H1 (cell line): Measurements from ENCODE around the gene NCKAP1. TPM values are rescaled to one million over a fixed set of nuclear protein-coding genes. Genes with fewer than 3 reads are reported as not detected.

Source experiments
- CTCF ChIA-PET: fragments of 300-600 bp; sonication (Branson Sonifier 250); formaldehyde crosslinking; loops from one replicate; lab custom pipeline; 2021; ENCODE audit not compliant: partially characterized antibody; lab: Charles Lee
- POLR2A ChIA-PET: fragments of 300-600 bp; sonication (Branson Sonifier 250); formaldehyde crosslinking; loops from one replicate; lab custom pipeline; 2021; ENCODE audit warnings: inconsistent platforms; ENCODE audit not compliant: partially characterized antibody; lab: Charles Lee
- DNase-seq, 2 experiments: peaks; one replicate each; pipeline versions ENCODE4 v3.0.0 to v3.0.0-alpha.2; 2010 to 2022; ENCODE audit warnings: low spot score in 2 of 2, low read depth in 1 of 2, mixed read lengths in 1 of 2
- FAIRE-seq: peaks from 2 replicates; lab custom pipeline; 2011; peaks lifted over from hg19 to GRCh38; lab: Jason Lieb, UNC
- H2AFZ ChIP-seq: 2 replicates; pipeline ENCODE4 v1.8.1; 2012; ENCODE audit warnings: low read length, inconsistent platforms
- H2AK5ac ChIP-seq: 2 replicates; pipeline ENCODE4 v1.6.1; 2013; ENCODE audit warnings: low read depth, low read length
- H2BK120ac ChIP-seq: replicated peaks from 2 replicates; pipeline ENCODE3; 2013; ENCODE audit warnings: low read depth, low read length, inconsistent platforms
- H2BK12ac ChIP-seq: 2 replicates; pipeline ENCODE4 v1.6.1; 2013; ENCODE audit warnings: low read depth, low read length
- H2BK15ac ChIP-seq: 2 replicates; pipeline ENCODE4 v1.6.1; 2013; ENCODE audit warnings: low read length
- H2BK20ac ChIP-seq: 2 replicates; pipeline ENCODE4 v1.6.1; 2013; ENCODE audit warnings: low read length
- H2BK5ac ChIP-seq: 2 replicates; pipeline ENCODE4 v1.6.1; 2013; ENCODE audit warnings: low read depth, low read length
- H3K14ac ChIP-seq: 2 replicates; pipeline ENCODE4 v1.6.1; 2013; ENCODE audit warnings: inconsistent platforms; ENCODE audit not compliant: insufficient read length
- H3K18ac ChIP-seq: 2 replicates; pipeline ENCODE4 v1.6.1; 2013; ENCODE audit warnings: low read length; ENCODE audit errors: extremely low read depth
- H3K23ac ChIP-seq: 2 replicates; pipeline ENCODE4 v1.6.1; 2013; ENCODE audit warnings: inconsistent platforms; ENCODE audit not compliant: insufficient read length
- H3K23me2 ChIP-seq: 2 replicates; pipeline ENCODE4 v1.6.1; 2013; ENCODE audit warnings: low read depth, low read length
- H3K27ac ChIP-seq: 2 replicates; pipeline ENCODE4 v1.6.1; 2011; ENCODE audit warnings: low read depth, low read length, inconsistent platforms
- H3K27me3 ChIP-seq, 4 experiments: replicated peaks in 1 of 4; 1 replicate in 1 of 4; 2 replicates in 3 of 4; pipeline versions ENCODE4 v1.6.1 to v1.8.1; 2011 to 2013; ENCODE audit warnings: low read length in 3 of 4, mild to moderate bottlenecking in 3 of 4, inconsistent platforms in 2 of 4, mixed read lengths in 2 of 4, moderate library complexity in 1 of 4; ENCODE audit not compliant: control insufficient read depth in 3 of 4, insufficient read depth in 3 of 4; ENCODE audit errors: extremely low read depth in 1 of 4
- H3K36me3 ChIP-seq, 4 experiments: 2 replicates each; pipeline versions ENCODE4 v1.6.1 to v1.8.1; 2011 to 2013; ENCODE audit warnings: mild to moderate bottlenecking in 4 of 4, low read length in 3 of 4, moderate library complexity in 2 of 4, control low read depth in 1 of 4, inconsistent platforms in 1 of 4; ENCODE audit not compliant: insufficient read depth in 4 of 4, control insufficient read depth in 2 of 4
- H3K4ac ChIP-seq: replicated peaks from 2 replicates; pipeline ENCODE3; 2013; ENCODE audit warnings: low read length, low read depth, mixed read lengths, inconsistent platforms; ENCODE audit not compliant: insufficient read length
- H3K4me1 ChIP-seq, 4 experiments: replicated peaks in 1 of 4; 1 replicate in 1 of 4; 2 replicates in 3 of 4; pipeline versions ENCODE4 v1.6.1 to v1.8.1; 2011 to 2013; ENCODE audit warnings: low read length in 3 of 4, inconsistent platforms in 2 of 4, mixed read lengths in 1 of 4; ENCODE audit not compliant: insufficient read depth in 4 of 4, control insufficient read depth in 3 of 4
- H3K4me2 ChIP-seq, 2 experiments: 2 replicates each; pipeline versions ENCODE4 v1.6.1 to v1.8.1; 2011 to 2013; ENCODE audit warnings: low read depth in 2 of 2, low read length in 2 of 2, control low read depth in 1 of 2, inconsistent platforms in 1 of 2, mild to moderate bottlenecking in 1 of 2; ENCODE audit not compliant: insufficient read depth in 1 of 2
- H3K4me3 ChIP-seq, 4 experiments: fragments of 200-600, 300-600 bp in 1 of 4; sonication (generic), shearing (Covaris generic), sonication (Bioruptor Twin) in 1 of 4; 2 replicates each; pipeline versions ENCODE4 v1.5.1 to v1.8.1; 2011 to 2016; ENCODE audit warnings: low read length in 4 of 4, low read depth in 3 of 4, control low read depth in 2 of 4, inconsistent platforms in 2 of 4, mild to moderate bottlenecking in 2 of 4, mixed read lengths in 1 of 4, moderate library complexity in 1 of 4; ENCODE audit not compliant: insufficient read depth in 2 of 4; ENCODE audit errors: extremely low read depth in 1 of 4
- H3K56ac ChIP-seq: replicated peaks from 2 replicates; pipeline ENCODE3; 2013; ENCODE audit warnings: low read depth, mild to moderate bottlenecking, mixed read lengths, low read length, inconsistent platforms; ENCODE audit not compliant: insufficient read length
- H3K79me1 ChIP-seq: 2 replicates; pipeline ENCODE4 v1.6.1; 2013; ENCODE audit warnings: low read depth, low read length, control low read depth
- H3K79me2 ChIP-seq, 2 experiments: 2 replicates each; pipeline versions ENCODE4 v1.6.1 to v1.8.1; 2012 to 2013; ENCODE audit warnings: low read length in 2 of 2, mild to moderate bottlenecking in 2 of 2, inconsistent platforms in 1 of 2; ENCODE audit not compliant: insufficient read depth in 2 of 2, control insufficient read depth in 1 of 2
- H3K9ac ChIP-seq, 4 experiments: replicated peaks in 1 of 4; 1 replicate in 1 of 4; 2 replicates in 3 of 4; pipeline versions ENCODE4 v1.6.1 to v1.8.1; 2011 to 2013; ENCODE audit warnings: low read depth in 3 of 4, low read length in 3 of 4, control low read depth in 2 of 4, mild to moderate bottlenecking in 2 of 4, moderate library complexity in 2 of 4, inconsistent platforms in 1 of 4; ENCODE audit errors: extremely low read depth in 1 of 4
- H3K9me3 ChIP-seq, 2 experiments: 2 replicates each; pipeline versions ENCODE4 v1.6.1 to v1.8.1; 2012 to 2013; ENCODE audit warnings: mild to moderate bottlenecking in 2 of 2, moderate library complexity in 2 of 2, control low read depth in 1 of 2, inconsistent platforms in 1 of 2, low read depth in 1 of 2, low read length in 1 of 2, mixed read lengths in 1 of 2; ENCODE audit not compliant: insufficient read depth in 2 of 2
- H4K20me1 ChIP-seq, 2 experiments: replicated peaks in 1 of 2; 2 replicates each; pipeline versions ENCODE3 to v1.8.1; 2011 to 2013; ENCODE audit warnings: inconsistent platforms in 2 of 2, low read length in 2 of 2, mild to moderate bottlenecking in 1 of 2; ENCODE audit not compliant: insufficient read depth in 2 of 2, control insufficient read depth in 1 of 2
- H4K5ac ChIP-seq: 2 replicates; pipeline ENCODE4 v1.6.1; 2013; ENCODE audit warnings: low read length, low read depth, mixed read lengths, inconsistent platforms; ENCODE audit not compliant: insufficient read length
- H4K8ac ChIP-seq: 2 replicates; pipeline ENCODE4 v1.8.0; 2013; ENCODE audit warnings: mild to moderate bottlenecking, moderate library complexity, low read length, inconsistent platforms; ENCODE audit not compliant: insufficient read depth; ENCODE audit errors: extremely low read depth
- H4K91ac ChIP-seq: replicated peaks from 2 replicates; pipeline ENCODE3; 2013; ENCODE audit warnings: low read length, mixed read lengths, inconsistent platforms; ENCODE audit not compliant: insufficient read length
- MAFK ChIP-seq: IDR thresholded peaks from 2 replicates; pipeline ENCODE4 v1.6.1; 2012; ENCODE audit warnings: low read depth, mild to moderate bottlenecking, improper control_type of control experiment, low read length
- POLR2AphosphoS5 ChIP-seq: IDR thresholded peaks from 2 replicates; pipeline ENCODE4 v1.6.1; 2011; ENCODE audit warnings: low read depth, low read length
- RXRA ChIP-seq: IDR thresholded peaks from 2 replicates; pipeline ENCODE4 v1.6.1; 2011; ENCODE audit warnings: low read depth, mild to moderate bottlenecking, low read length, moderate library complexity; ENCODE audit not compliant: insufficient read depth
- SIRT6 ChIP-seq: IDR thresholded peaks from one replicate; pipeline ENCODE4 v1.7.1; 2012; ENCODE audit warnings: low read length, inconsistent platforms
- WGBS, 2 experiments: shearing (Covaris generic) in 1 of 2; methylation state at CpG; one replicate each; pipeline versions ENCODE4 v1.1.6 to v1.1.7; 2013 to 2015; ENCODE audit warnings: low lambda C conversion rate in 2 of 2, mixed read lengths in 2 of 2, inconsistent platforms in 1 of 2, low coverage in 1 of 2, missing lambda C conversion rate in 1 of 2; ENCODE audit not compliant: insufficient replicate concordance in 2 of 2, insufficient coverage in 1 of 2, insufficient read length in 1 of 2; ENCODE audit errors: extremely low coverage in 1 of 2, missing lambda C conversion rate in 1 of 2; 5-methylcytosine and 5-hydroxymethylcytosine counted together
- polyA plus RNA-seq, 7 experiments: library from polyadenylated mRNA; depleted of rRNA in 3 of 7; stranded (reverse) in 5 of 7; unstranded in 2 of 7; fragments of >200 nt in 5 of 7; fragments of 200-250 nt in 2 of 7; gene quantifications; 1 replicate in 5 of 7; 2 replicates in 1 of 7; 4 replicates in 1 of 7; pipeline versions ENCODE4 v1.2.1 to v1.2.3, GENCODE V29; 2011 to 2013; ENCODE audit warnings: missing spikeins in 2 of 7, mixed read lengths in 2 of 7
- total RNA-seq: library from RNA; stranded (reverse); fragmentation: NEBNext Ultra II Directional; extraction: Animal tissue kit (Norgen Biotek cat#: 25700); gene quantifications from 2 replicates; pipeline ENCODE4 v1.2.1, GENCODE V29; 2021

Gene NCKAP1
- total and polyA plus RNA-seq, 2 of the 8 experiments (the other 6 are each of a cell fraction or from before 2014, with no cell fraction given) = 90.8 to 173 TPM

DNA sequence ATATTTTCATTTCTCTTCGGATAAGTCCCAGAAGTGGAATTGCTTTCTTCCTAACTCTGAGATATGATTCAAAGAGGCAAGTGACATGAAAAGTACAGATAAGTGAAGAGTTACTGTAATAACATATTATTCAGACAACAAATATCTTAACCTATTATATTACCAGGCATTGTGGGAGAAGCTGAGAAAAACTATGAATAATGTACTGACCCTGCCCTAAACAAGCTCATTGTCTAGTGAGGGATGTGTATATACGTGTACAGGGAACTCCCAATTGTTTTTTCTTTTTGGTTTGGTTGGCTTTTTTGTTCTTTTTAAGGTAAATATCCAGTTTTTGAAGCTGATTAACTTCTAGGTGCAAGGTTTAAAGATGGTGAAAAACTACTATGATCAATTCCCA, 26.5 kb downstream of the NCKAP1 start:
- Histone ChIP-seq H3K4me1 (peaks cover 2 to 18% (median 3%) of the 10 kb centered on the region in 4 experiments; a peak in 5 of 7 replicates), H3K79me1 (peaks cover 8% of the 10 kb centered on the region), H2BK5ac (no peak overlapping the region)

More for the DNA sequence above, 26.5 kb downstream of the NCKAP1 start:
- no peak for DNase-seq
- Histone ChIP-seq H3K9me3 (no peaks in the 10 kb centered on the region), H3K79me2 (peaks cover 5 to 100% of the 10 kb centered on the region in 2 experiments; a peak in 3 of 4 replicates), H2AK5ac (no peak overlapping the region), H4K20me1 (peaks cover 8 to 19% of the 10 kb centered on the region in 2 experiments), H2BK120ac (no peak overlapping the region), H3K4ac (no peak overlapping the region)
- TF ChIP-seq MAFK = no peak
- TF ChIP-seq SIRT6 = no peak
- no peak for TF ChIP-seq POLR2AphosphoS5
- TF ChIP-seq RXRA = no peak
- TF ChIP-seq, all 59 proteins: peak for 0
- ChIA-PET CTCF (interaction anchor here (0.6 to 1.8 kb wide), 3 partner anchors 14 to 100 kb away, joined by 4 to 12 read pairs (median 4); no protein-coding TSS in a partner anchor), POLR2A (no interaction called here)
- H2AFZ ChIP-seq = no peak overlapping the region
- no peak overlapping the region for H3K4me3 ChIP-seq
- no peak overlapping the region for H3K18ac ChIP-seq
- no peak overlapping the region for H2BK15ac ChIP-seq
- no peak overlapping the region for H3K23ac ChIP-seq
- H4K91ac ChIP-seq = no peak overlapping the region
- H2BK12ac ChIP-seq = no peak overlapping the region
- no peak overlapping the region for H3K4me2 ChIP-seq
- H3K36me3 ChIP-seq = no peaks in the 10 kb centered on the region
- no peaks in the 10 kb centered on the region for H3K27me3 ChIP-seq
- 91% methylated on average over 2 of the region's 2 CpGs; no CpG with 5 or more reads in 1 of the 2 experiments for WGBS, 2 experiments
- H3K14ac ChIP-seq = no peak overlapping the region
- H4K5ac ChIP-seq = no peak overlapping the region
- no peak overlapping the region for H2BK20ac ChIP-seq
- H4K8ac ChIP-seq = no peak overlapping the region
- no peak overlapping the region for H3K9ac ChIP-seq
- H3K27ac ChIP-seq = no peak overlapping the region
- H3K56ac ChIP-seq = no peak overlapping the region
- no peaks in the 10 kb centered on the region for H3K23me2 ChIP-seq
- no peak for FAIRE-seq
